Progenitor cell of endocrine pancreas (in vitro differentiated cells): ENCODE results near the gene SORL1. TPM values are rescaled to one million over a fixed set of nuclear protein-coding genes. Genes with fewer than 3 reads are reported as not detected.

ENCODE experiments used
- DNase-seq: peaks from one replicate; pipeline ENCODE4 v3.0.0; 2021; ENCODE audit warnings: low spot score; ENCODE audit not compliant: unreplicated experiment
- H3K27ac Mint-ChIP-seq: 2 replicates; pipeline ENCODE4 v1.8.0; 2021; ENCODE audit warnings: mild to moderate bottlenecking, moderate library complexity, mixed read lengths
- H3K27me3 Mint-ChIP-seq: 2 replicates; pipeline ENCODE4 v1.8.0; 2021; ENCODE audit warnings: mixed read lengths
- H3K36me3 Mint-ChIP-seq: 2 replicates; pipeline ENCODE4 v1.8.0; 2022; ENCODE audit warnings: mixed read lengths; ENCODE audit not compliant: insufficient read depth
- H3K4me1 Mint-ChIP-seq: 2 replicates; pipeline ENCODE4 v1.8.0; 2021; ENCODE audit warnings: low read depth, mixed read lengths
- H3K4me3 Mint-ChIP-seq: 2 replicates; pipeline ENCODE4 v1.8.0; 2021; ENCODE audit warnings: low read depth, mild to moderate bottlenecking, moderate library complexity, mixed read lengths
- H3K9me3 Mint-ChIP-seq: 2 replicates; pipeline ENCODE4 v1.8.0; 2021; ENCODE audit warnings: low read depth, mixed read lengths
- CTCF ChIP-seq: fragments of 200-600 bp; sonication (generic); IDR thresholded peaks from one replicate; pipeline ENCODE4 v1.5.0; 2021; ENCODE audit warnings: antibody characterized with exemption, mild to moderate bottlenecking; ENCODE audit not compliant: unreplicated experiment
- total RNA-seq: library from RNA; stranded (reverse); gene quantifications from 2 replicates; pipeline ENCODE4 v1.2.1, GENCODE V29; 2021

Gene SORL1
- total RNA-seq, 1 donor from 2014 or later, result 31.8 TPM

- no peak for TF ChIP-seq CTCF
Observed at GRCh38 chr11:121661880-121662486, 209.9 kb downstream of the SORL1 start.

GRCh38 chr11:121664144-121664543 is 212.0 kb downstream of the SORL1 start:
- no peak for TF ChIP-seq CTCF
- Mint-ChIP-seq H3K9me3 (no peaks in the 10 kb centered on the region), H3K27me3 (no peaks in the 10 kb centered on the region), H3K4me3 (no peak overlapping the region), H3K4me1 (peaks cover 13% of the 10 kb centered on the region), H3K36me3 (no peaks in the 10 kb centered on the region), H3K27ac (no peak overlapping the region)
- DNase-seq, result no peak

More at GRCh38 chr11:121661880-121662486, 209.9 kb downstream of the SORL1 start:
- H3K4me1 Mint-ChIP-seq, result peaks cover 11% of the 10 kb centered on the region
- no peaks in the 10 kb centered on the region for H3K9me3 Mint-ChIP-seq
- DNase-seq, result no peak
- H3K36me3 Mint-ChIP-seq, result peaks cover 1% of the 10 kb centered on the region
- H3K4me3 Mint-ChIP-seq, result no peak overlapping the region
- no peaks in the 10 kb centered on the region for H3K27me3 Mint-ChIP-seq
- no peak overlapping the region for H3K27ac Mint-ChIP-seq

GRCh38 chr11:121665206-121665838 is 213.2 kb downstream of the SORL1 start:
- Mint-ChIP-seq H3K9me3 (no peaks in the 10 kb centered on the region), H3K27me3 (no peaks in the 10 kb centered on the region), H3K4me3 (no peak overlapping the region), H3K4me1 (peaks cover 21% of the 10 kb centered on the region), H3K27ac (no peak overlapping the region), H3K36me3 (no peaks in the 10 kb centered on the region)
- DNase-seq, result no peak
- TF ChIP-seq CTCF, result no peak

- no peak overlapping the region for H3K27ac Mint-ChIP-seq
- no peak for TF ChIP-seq CTCF
- no peak overlapping the region for H3K4me3 Mint-ChIP-seq
- no peaks in the 10 kb centered on the region for H3K27me3 Mint-ChIP-seq
- peaks cover 34% of the 10 kb centered on the region for H3K4me1 Mint-ChIP-seq
- no peaks in the 10 kb centered on the region for H3K9me3 Mint-ChIP-seq
- H3K36me3 Mint-ChIP-seq, result no peaks in the 10 kb centered on the region
- no peak for DNase-seq
Observed at GRCh38 chr11:121667836-121668235, 215.7 kb downstream of the SORL1 start.

- Mint-ChIP-seq H3K4me1 (peaks cover 33% of the 10 kb centered on the region), H3K4me3 (no peak overlapping the region), H3K27me3 (no peaks in the 10 kb centered on the region), H3K9me3 (no peaks in the 10 kb centered on the region), H3K27ac (no peak overlapping the region), H3K36me3 (no peaks in the 10 kb centered on the region)
- no peak for TF ChIP-seq CTCF
- DNase-seq, result no peak
Observed at GRCh38 chr11:121669422-121669821, 217.3 kb downstream of the SORL1 start.
